Stimulated activated CD4-positive, alpha-beta T cell treated with anti-CD3 and anti-CD28 coated beads, Interleukin-12 subunit alpha, Interleukin-12 subunit beta, amount 100 ng/mL, for 48 hours (primary cell): Measurements from ENCODE around the gene DNASE2B.
"Not testable (repeated sequence)": the region's sequence is repeated elsewhere in the genome, so short reads cannot be mapped to it uniquely, and the experiment has no call there.

Experiments used
- DNase-seq, 3 donors: peaks; one replicate each; pipeline ENCODE4 v3.0.0-alpha.2; 2020; ENCODE audit warnings: low read depth in 2 of 3, low spot score in 1 of 3

The DNASE2B gene

GRCh38 chr1:84442747-84443646 lies 44.7 kb downstream of the DNASE2B start:
- peak in 1 of 3 donors; percentile 7 for DNase-seq

DNA sequence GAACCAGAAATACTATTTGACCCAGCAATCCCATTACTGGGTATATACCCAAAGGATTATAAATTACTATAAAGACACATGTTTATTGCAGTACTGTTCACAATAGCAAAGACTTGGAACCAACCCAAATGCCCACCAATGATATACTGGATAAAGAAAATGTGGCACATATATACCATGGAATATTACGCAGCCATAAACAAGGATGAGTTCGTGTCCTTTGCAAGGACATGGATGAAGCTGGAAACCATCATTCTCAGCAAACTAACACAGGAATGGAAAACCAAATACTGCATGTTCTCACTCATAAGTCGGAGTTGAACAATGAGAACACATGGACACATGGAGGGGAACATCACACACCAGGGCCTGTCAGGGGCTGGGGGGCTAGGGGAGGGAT lies 50.4 kb downstream of the DNASE2B start:
- DNase-seq, result not testable (repeated sequence)

- DNase-seq, result no peak
Observed at GRCh38 chr1:84450910-84451309, 52.6 kb downstream of the DNASE2B start.

DNA sequence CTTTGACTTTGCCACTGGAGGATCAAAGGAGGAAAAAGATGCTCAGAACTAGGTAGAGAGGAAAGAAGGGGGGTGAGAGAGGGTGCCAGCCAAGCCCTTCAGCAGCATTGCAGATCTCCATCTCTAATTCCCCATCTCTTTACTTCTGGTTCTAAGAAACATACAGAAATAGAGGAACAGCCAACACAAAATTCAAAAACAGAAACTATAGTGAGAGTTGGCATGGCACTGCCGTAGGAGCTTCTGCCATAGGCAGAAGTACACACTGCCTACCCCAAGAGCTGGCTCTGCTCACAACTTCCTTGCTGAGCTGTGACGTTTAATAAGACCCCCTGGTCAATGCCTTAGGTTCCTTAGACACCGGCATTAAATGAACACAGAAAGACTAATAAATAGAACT lies 54.2 kb downstream of the DNASE2B start:
- DNase-seq, result no peak

DNA sequence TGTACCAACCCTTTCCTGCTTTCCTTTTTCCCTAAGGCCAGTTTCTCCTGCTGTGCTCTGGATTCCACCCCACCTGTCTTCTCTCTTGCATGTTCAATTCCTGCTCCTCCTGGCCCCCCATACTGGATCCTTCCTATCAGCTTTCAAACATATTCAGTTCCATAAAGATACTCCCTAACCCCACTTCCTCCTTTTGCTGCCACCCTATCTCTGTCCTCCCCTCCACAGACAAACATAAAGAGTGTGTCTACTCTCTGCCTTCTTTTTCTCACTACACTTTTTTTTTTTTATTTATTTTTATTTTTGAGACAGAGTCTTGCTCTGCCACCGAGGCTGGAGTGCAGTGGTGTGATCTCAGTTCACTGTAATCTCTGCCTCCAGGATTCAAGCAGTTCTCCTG lies 63.8 kb downstream of the DNASE2B start:
- no peak for DNase-seq
